A673 (cell line): ENCODE measurements around the gene SLC6A18. TPM values are rescaled to one million over a fixed set of nuclear protein-coding genes. Genes with fewer than 3 reads are reported as not detected.

Experiments used
- BruUV-seq: library from RNA; stranded (reverse); fragments of 400-500 nt; replicated peaks from 2 replicates; lab custom pipeline; 2021; lab: Mats Ljungman, UMichigan
- CTCF ChIA-PET: fragments of 300-600 bp; sonication (Branson Sonifier 250); formaldehyde crosslinking; loops from one replicate; lab custom pipeline; 2022; ENCODE audit warnings: antibody characterized with exemption; lab: Charles Lee
- POLR2A ChIA-PET: fragments of 300-600 bp; sonication (Branson Sonifier 250); formaldehyde crosslinking; loops from one replicate; lab custom pipeline; 2022; ENCODE audit warnings: antibody characterized with exemption; ENCODE audit not compliant: low non-redundant PET; lab: Charles Lee
- DNase-seq: peaks from one replicate; pipeline ENCODE4 v3.0.0-alpha.2; 2015; ENCODE audit warnings: low spot score
- H3K27ac ChIP-seq: fragments of 200-600 bp; sonication (generic); 2 replicates; pipeline ENCODE4 v1.5.1; 2016; ENCODE audit warnings: mixed run types, low read depth, mild to moderate bottlenecking, mixed read lengths, antibody characterized with exemption, low read length; ENCODE audit not compliant: poor library complexity, severe bottlenecking
- H3K27me3 ChIP-seq: fragments of 200-600 bp; sonication (generic); replicated peaks from 2 replicates; pipeline ENCODE4 v1.6.1; 2017; ENCODE audit warnings: mixed run types, low read depth, mild to moderate bottlenecking, mixed read lengths, antibody characterized with exemption, low read length; ENCODE audit not compliant: insufficient read depth, poor library complexity
- H3K36me3 ChIP-seq: fragments of 200-600 bp; sonication (generic); 2 replicates; pipeline ENCODE4 v1.6.1; 2016; ENCODE audit warnings: mixed run types, mild to moderate bottlenecking, mixed read lengths, antibody characterized with exemption, low read length; ENCODE audit not compliant: insufficient read depth, poor library complexity, severe bottlenecking
- H3K4me1 ChIP-seq: fragments of 200-600 bp; sonication (generic); 2 replicates; pipeline ENCODE4 v1.6.1; 2017; ENCODE audit warnings: mixed run types, mild to moderate bottlenecking, mixed read lengths, antibody characterized with exemption, low read length; ENCODE audit not compliant: insufficient read depth, poor library complexity, severe bottlenecking
- H3K4me3 ChIP-seq: fragments of 200-600 bp; sonication (generic); 2 replicates; pipeline ENCODE4 v1.5.1; 2016; ENCODE audit warnings: low read depth, mixed run types, mild to moderate bottlenecking, mixed read lengths, low read length; ENCODE audit not compliant: poor library complexity, severe bottlenecking
- H3K9me3 ChIP-seq: fragments of 200-600 bp; sonication (generic); 2 replicates; pipeline ENCODE4 v1.6.1; 2016; ENCODE audit warnings: mixed run types, low read depth, mild to moderate bottlenecking, mixed read lengths, antibody characterized with exemption, low read length; ENCODE audit not compliant: poor library complexity, severe bottlenecking
- CTCF ChIP-seq: fragments of 300-800, 200-600 bp; sonication (generic); conservative IDR thresholded peaks from 2 replicates; pipeline ENCODE4 v1.5.1; 2017; ENCODE audit warnings: low read depth, mild to moderate bottlenecking, antibody characterized with exemption, low read length, moderate library complexity, mixed read lengths
- EZH2 ChIP-seq: fragments of 200-600 bp; sonication (generic); IDR thresholded peaks from 2 replicates; pipeline ENCODE4 v1.6.1; 2017; ENCODE audit warnings: borderline replicate concordance, low read depth, mild to moderate bottlenecking, mixed read lengths, antibody characterized with exemption, low read length; ENCODE audit not compliant: poor library complexity, severe bottlenecking
- intact Hi-C: fragments of 100-400 bp; cut with micrococcal nuclease; formaldehyde crosslinking; loops from one replicate; pipeline ENCODE4 v1.10.0; 2022; ENCODE audit not compliant: unreplicated experiment
- total RNA-seq: library from RNA; stranded (reverse); gene quantifications from 2 replicates; pipeline ENCODE4 v1.2.3, GENCODE V29; 2021

The SLC6A18 gene
- total RNA-seq, 1 experiment from 2014 or later: not detected

- no TSS peak for BruUV-seq
- CTCF ChIA-PET: no interaction called here
- POLR2A ChIA-PET: no interaction called here
- TF ChIP-seq CTCF: no peak
- TF ChIP-seq EZH2: no peak
- no peak for DNase-seq
- Histone ChIP-seq H3K4me3 (no peak overlapping the region), H3K4me1 (no peaks in the 10 kb centered on the region), H3K36me3 (no peaks in the 10 kb centered on the region), H3K27ac (no peak overlapping the region), H3K9me3 (no peaks in the 10 kb centered on the region), H3K27me3 (peaks cover 5% of the 10 kb centered on the region)
- intact Hi-C loops: no loop called here
Observed at GRCh38 chr5:1212881-1213280, 12.3 kb upstream of the SLC6A18 start.

GRCh38 chr5:1213508-1214162 lies 11.5 kb upstream of the SLC6A18 start:
- no peaks in the 10 kb centered on the region for H3K36me3 ChIP-seq
- no peak overlapping the region for H3K4me3 ChIP-seq
- POLR2A ChIA-PET: no interaction called here
- H3K4me1 ChIP-seq: no peaks in the 10 kb centered on the region
- DNase-seq: no peak
- H3K27ac ChIP-seq: no peak overlapping the region
- H3K27me3 ChIP-seq: no peaks in the 10 kb centered on the region
- CTCF ChIA-PET: no interaction called here
- no TSS peak for BruUV-seq
- no peak for TF ChIP-seq EZH2
- TF ChIP-seq CTCF: no peak
- intact Hi-C loops: no loop called here
- H3K9me3 ChIP-seq: no peaks in the 10 kb centered on the region

GRCh38 chr5:1214163-1214935 lies 10.8 kb upstream of the SLC6A18 start:
- POLR2A ChIA-PET: no interaction called here
- no peak for DNase-seq
- CTCF ChIA-PET: no interaction called here
- Histone ChIP-seq H3K4me1 (no peaks in the 10 kb centered on the region), H3K36me3 (no peaks in the 10 kb centered on the region), H3K9me3 (no peaks in the 10 kb centered on the region), H3K27me3 (no peaks in the 10 kb centered on the region), H3K27ac (no peak overlapping the region), H3K4me3 (no peak overlapping the region)
- intact Hi-C loops: no loop called here
- no TSS peak for BruUV-seq
- TF ChIP-seq CTCF (no peak), EZH2 (no peak)
